ENCODE measurements around the gene TMEM225B.
"Not testable (repeated sequence)": the region's sequence is repeated elsewhere in the genome, so short reads cannot be mapped to it uniquely, and the experiment has no call there.

The TMEM225B gene

GRCh38 chr7:99560834-99561736 lies 37.0 kb upstream of the TMEM225B start:
- Histone ChIP-seq H3K27ac (ENCODE audit: low read length) (peak overlapping the region; percentile 30), H3K36me3 (ENCODE audit: control insufficient read depth in 1 of 2, insufficient read depth in 2 of 2, low read length in 2 of 2) (peaks cover 49 to 61% of the 10 kb centered on the region in 2 donors), H3K9me3 (ENCODE audit: control insufficient read depth in 1 of 2, low read length in 2 of 2) (no peaks in the 10 kb centered on the region), H3K4me3 (ENCODE audit: low read depth in 1 of 2, low read length in 2 of 2) (no peak overlapping the region), H3K27me3 (ENCODE audit: low read depth, low read length) (no peaks in the 10 kb centered on the region), H3K4me1 (ENCODE audit: control insufficient read depth in 1 of 2, insufficient read depth in 2 of 2, low read length in 2 of 2) (peaks cover 0 to 27% of the 10 kb centered on the region in 2 donors)

- H3K27ac ChIP-seq (ENCODE audit: low read length), result no peak overlapping the region
- no peaks in the 10 kb centered on the region for H3K9me3 ChIP-seq (ENCODE audit: control insufficient read depth in 1 of 2, low read length in 2 of 2)
- H3K27me3 ChIP-seq (ENCODE audit: low read depth, low read length), result no peaks in the 10 kb centered on the region
- peaks cover 0 to 24% of the 10 kb centered on the region in 2 donors for H3K4me1 ChIP-seq (ENCODE audit: control insufficient read depth in 1 of 2, insufficient read depth in 2 of 2, low read length in 2 of 2)
- H3K36me3 ChIP-seq (ENCODE audit: control insufficient read depth in 1 of 2, insufficient read depth in 2 of 2, low read length in 2 of 2), result peaks cover 49 to 63% of the 10 kb centered on the region in 2 donors
- no peak overlapping the region for H3K4me3 ChIP-seq (ENCODE audit: low read depth in 1 of 2, low read length in 2 of 2)
These were observed 36.4 kb upstream of the TMEM225B start for GRCh38 chr7:99561737-99562051.

GRCh38 chr7:99562114-99562784 lies 35.8 kb upstream of the TMEM225B start:
- Histone ChIP-seq H3K36me3 (ENCODE audit: control insufficient read depth in 1 of 2, insufficient read depth in 2 of 2, low read length in 2 of 2) (peaks cover 49 to 65% of the 10 kb centered on the region in 2 donors), H3K27me3 (ENCODE audit: low read depth, low read length) (no peaks in the 10 kb centered on the region), H3K27ac (ENCODE audit: low read length) (peak overlapping the region; percentile 64), H3K9me3 (ENCODE audit: control insufficient read depth in 1 of 2, low read length in 2 of 2) (no peaks in the 10 kb centered on the region), H3K4me3 (ENCODE audit: low read depth in 1 of 2, low read length in 2 of 2) (no peak overlapping the region), H3K4me1 (ENCODE audit: control insufficient read depth in 1 of 2, insufficient read depth in 2 of 2, low read length in 2 of 2) (peaks cover 0 to 18% of the 10 kb centered on the region in 2 donors)

GRCh38 chr7:99562832-99563231 lies 35.2 kb upstream of the TMEM225B start:
- Histone ChIP-seq H3K4me3 (ENCODE audit: low read depth in 1 of 2, low read length in 2 of 2) (no peak overlapping the region), H3K27me3 (ENCODE audit: low read depth, low read length) (no peaks in the 10 kb centered on the region), H3K36me3 (ENCODE audit: control insufficient read depth in 1 of 2, insufficient read depth in 2 of 2, low read length in 2 of 2) (peaks cover 49 to 69% of the 10 kb centered on the region in 2 donors), H3K27ac (ENCODE audit: low read length) (peak overlapping the region; percentile 64), H3K4me1 (ENCODE audit: control insufficient read depth in 1 of 2, insufficient read depth in 2 of 2, low read length in 2 of 2) (peaks cover 0 to 15% of the 10 kb centered on the region in 2 donors), H3K9me3 (ENCODE audit: control insufficient read depth in 1 of 2, low read length in 2 of 2) (no peaks in the 10 kb centered on the region)

GRCh38 chr7:99563650-99564049 lies 34.4 kb upstream of the TMEM225B start:
- Histone ChIP-seq H3K27me3 (ENCODE audit: low read depth, low read length) (no peaks in the 10 kb centered on the region), H3K4me1 (ENCODE audit: control insufficient read depth in 1 of 2, insufficient read depth in 2 of 2, low read length in 2 of 2) (peaks cover 0 to 15% of the 10 kb centered on the region in 2 donors), H3K36me3 (ENCODE audit: control insufficient read depth in 1 of 2, insufficient read depth in 2 of 2, low read length in 2 of 2) (peaks cover 49 to 68% of the 10 kb centered on the region in 2 donors), H3K4me3 (ENCODE audit: low read depth in 1 of 2, low read length in 2 of 2) (no peak overlapping the region), H3K9me3 (ENCODE audit: control insufficient read depth in 1 of 2, low read length in 2 of 2) (no peaks in the 10 kb centered on the region), H3K27ac (ENCODE audit: low read length) (no peak overlapping the region)

- H3K36me3 ChIP-seq (ENCODE audit: control insufficient read depth in 1 of 2, insufficient read depth in 2 of 2, low read length in 2 of 2), result peaks cover 35 to 68% of the 10 kb centered on the region in 2 donors
- H3K27ac ChIP-seq (ENCODE audit: low read length); H3K4me1 ChIP-seq (ENCODE audit: control insufficient read depth in 1 of 2, insufficient read depth in 2 of 2, low read length in 2 of 2): not testable (repeated sequence)
These were observed 29.3 kb upstream of the TMEM225B start for GRCh38 chr7:99568770-99569169.

GRCh38 chr7:99571768-99572167 lies 26.3 kb upstream of the TMEM225B start:
- H3K27ac ChIP-seq (ENCODE audit: low read length), result no peak overlapping the region
- H3K4me1 ChIP-seq (ENCODE audit: control insufficient read depth in 1 of 2, insufficient read depth in 2 of 2, low read length in 2 of 2), result no peaks in the 10 kb centered on the region
- no peaks in the 10 kb centered on the region for H3K9me3 ChIP-seq (ENCODE audit: control insufficient read depth in 1 of 2, low read length in 2 of 2)
- H3K27me3 ChIP-seq (ENCODE audit: low read depth, low read length), result no peaks in the 10 kb centered on the region
- H3K36me3 ChIP-seq (ENCODE audit: control insufficient read depth in 1 of 2, insufficient read depth in 2 of 2, low read length in 2 of 2), result peaks cover 18 to 48% of the 10 kb centered on the region in 2 donors
- H3K4me3 ChIP-seq (ENCODE audit: low read depth in 1 of 2, low read length in 2 of 2), result no peak overlapping the region

More at GRCh38 chr7:99568770-99569169, 29.3 kb upstream of the TMEM225B start:
- not testable (repeated sequence) for H3K4me3 ChIP-seq (ENCODE audit: low read depth in 1 of 2, low read length in 2 of 2); H3K27me3 ChIP-seq (ENCODE audit: low read depth, low read length); H3K9me3 ChIP-seq (ENCODE audit: control insufficient read depth in 1 of 2, low read length in 2 of 2)

- H3K27ac ChIP-seq (ENCODE audit: low read length), result no peak overlapping the region
- no peaks in the 10 kb centered on the region for H3K9me3 ChIP-seq (ENCODE audit: control insufficient read depth in 1 of 2, low read length in 2 of 2)
- H3K4me3 ChIP-seq (ENCODE audit: low read depth in 1 of 2, low read length in 2 of 2), result no peak overlapping the region
- H3K36me3 ChIP-seq (ENCODE audit: control insufficient read depth in 1 of 2, insufficient read depth in 2 of 2, low read length in 2 of 2), result peaks cover 18 to 42% of the 10 kb centered on the region in 2 donors
- H3K27me3 ChIP-seq (ENCODE audit: low read depth, low read length), result no peaks in the 10 kb centered on the region
- no peaks in the 10 kb centered on the region for H3K4me1 ChIP-seq (ENCODE audit: control insufficient read depth in 1 of 2, insufficient read depth in 2 of 2, low read length in 2 of 2)
These were observed 24.8 kb upstream of the TMEM225B start for GRCh38 chr7:99573257-99573656.

- Histone ChIP-seq H3K4me1 (ENCODE audit: control insufficient read depth in 1 of 2, insufficient read depth in 2 of 2, low read length in 2 of 2) (peaks cover 0 to 8% of the 10 kb centered on the region in 2 donors), H3K9me3 (ENCODE audit: control insufficient read depth in 1 of 2, low read length in 2 of 2) (no peaks in the 10 kb centered on the region), H3K27me3 (ENCODE audit: low read depth, low read length) (no peaks in the 10 kb centered on the region), H3K36me3 (ENCODE audit: control insufficient read depth in 1 of 2, insufficient read depth in 2 of 2, low read length in 2 of 2) (peaks cover 18 to 28% of the 10 kb centered on the region in 2 donors), H3K4me3 (ENCODE audit: low read depth in 1 of 2, low read length in 2 of 2) (no peak overlapping the region), H3K27ac (ENCODE audit: low read length) (no peak overlapping the region)
These were observed 21.8 kb upstream of the TMEM225B start for GRCh38 chr7:99576251-99576650.

- Histone ChIP-seq H3K9me3 (ENCODE audit: control insufficient read depth in 1 of 2, low read length in 2 of 2) (no peaks in the 10 kb centered on the region), H3K4me1 (ENCODE audit: control insufficient read depth in 1 of 2, insufficient read depth in 2 of 2, low read length in 2 of 2) (peaks cover 0 to 8% of the 10 kb centered on the region in 2 donors), H3K27me3 (ENCODE audit: low read depth, low read length) (no peaks in the 10 kb centered on the region), H3K27ac (ENCODE audit: low read length) (no peak overlapping the region), H3K36me3 (ENCODE audit: control insufficient read depth in 1 of 2, insufficient read depth in 2 of 2, low read length in 2 of 2) (no peaks in the 10 kb centered on the region), H3K4me3 (ENCODE audit: low read depth in 1 of 2, low read length in 2 of 2) (peak overlapping the region; percentile 67 to 82)
These were observed 18.6 kb upstream of the TMEM225B start for GRCh38 chr7:99579281-99579955.

Measured in muscle layer of duodenum (tissue), 2 donors.